Right renal cortex interstitium (tissue), 3 donors: ENCODE results near the gene FN3K. TPM values are rescaled to one million over a fixed set of nuclear protein-coding genes. Genes with fewer than 3 reads are reported as not detected.
"Not testable (repeated sequence)": the region's sequence is repeated elsewhere in the genome, so short reads cannot be mapped to it uniquely, and the experiment has no call there.

ENCODE experiments used
- DNase-seq, 3 donors: peaks; one replicate each; pipeline ENCODE4 v3.0.0-alpha.2; 2013; ENCODE audit warnings: low read depth in 3 of 3, low spot score in 2 of 3
- polyA plus RNA-seq, 3 donors: library from polyadenylated mRNA; unstranded; fragments of 120-200 nt; gene quantifications; one replicate each; pipeline ENCODE4 v1.2.1, GENCODE V29; 2013; ENCODE audit not compliant: insufficient read length in 3 of 3

The FN3K gene
- polyA plus RNA-seq, 3 donors: 18.1 to 24.8 (median 24.3) TPM

- DNase-seq: no peak
Observed at GRCh38 chr17:82736511-82737185, 1.2 kb downstream of the FN3K start.

GRCh38 chr17:82737967-82738877, 2.8 kb downstream of the FN3K start:
- DNase-seq: no peak

GRCh38 chr17:82740906-82741759, 5.7 kb downstream of the FN3K start:
- no peak for DNase-seq

DNA sequence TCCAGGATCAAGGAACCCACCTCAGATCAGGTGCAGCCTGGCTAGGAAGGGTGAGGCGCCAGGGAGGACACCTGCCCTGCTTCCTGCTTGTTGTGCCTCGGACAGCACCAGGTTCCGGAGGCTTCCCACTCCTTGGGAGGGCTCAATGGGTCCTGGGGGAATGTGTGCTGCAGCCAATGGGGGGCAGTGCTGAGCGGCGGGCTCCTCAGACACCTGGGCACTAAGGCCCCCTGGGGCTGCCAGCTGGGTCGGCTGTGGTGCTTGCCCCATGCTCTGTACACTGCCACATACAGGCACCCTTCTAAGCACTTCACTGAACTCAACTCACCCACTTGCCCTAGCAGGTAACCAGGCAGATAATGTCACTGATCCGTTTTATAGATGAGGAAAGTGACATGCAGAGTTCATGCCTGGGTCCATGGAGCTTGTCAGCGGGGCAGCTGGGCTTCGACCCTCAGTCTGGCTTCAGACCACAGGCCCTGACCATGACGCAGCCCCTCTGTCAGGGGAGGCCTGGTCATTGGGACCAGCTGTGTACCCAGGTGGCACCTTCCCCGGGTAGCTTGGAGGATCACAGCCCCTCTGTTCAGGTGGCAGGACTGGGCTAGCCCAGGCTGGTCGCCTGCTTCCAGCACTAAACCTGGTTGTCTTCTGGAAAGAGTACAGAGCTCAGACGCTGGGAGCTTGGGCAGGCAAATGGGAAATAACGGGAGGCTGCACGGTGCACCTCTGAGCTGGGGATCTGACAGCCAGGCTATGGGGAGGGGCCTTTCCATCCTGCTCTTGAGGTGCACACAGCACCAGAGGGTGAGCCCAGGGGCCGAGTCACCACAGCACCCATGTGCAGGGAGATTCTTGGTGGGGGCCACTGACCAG, 8.2 kb downstream of the FN3K start:
- DNase-seq: no peak

GRCh38 chr17:82744736-82745135, 9.3 kb downstream of the FN3K start:
- DNase-seq: not testable (repeated sequence)

- DNase-seq: no peak
Observed at GRCh38 chr17:82745524-82745923, 10.1 kb downstream of the FN3K start.

- no peak for DNase-seq
Observed at GRCh38 chr17:82748756-82749155, 13.3 kb downstream of the FN3K start.

DNA sequence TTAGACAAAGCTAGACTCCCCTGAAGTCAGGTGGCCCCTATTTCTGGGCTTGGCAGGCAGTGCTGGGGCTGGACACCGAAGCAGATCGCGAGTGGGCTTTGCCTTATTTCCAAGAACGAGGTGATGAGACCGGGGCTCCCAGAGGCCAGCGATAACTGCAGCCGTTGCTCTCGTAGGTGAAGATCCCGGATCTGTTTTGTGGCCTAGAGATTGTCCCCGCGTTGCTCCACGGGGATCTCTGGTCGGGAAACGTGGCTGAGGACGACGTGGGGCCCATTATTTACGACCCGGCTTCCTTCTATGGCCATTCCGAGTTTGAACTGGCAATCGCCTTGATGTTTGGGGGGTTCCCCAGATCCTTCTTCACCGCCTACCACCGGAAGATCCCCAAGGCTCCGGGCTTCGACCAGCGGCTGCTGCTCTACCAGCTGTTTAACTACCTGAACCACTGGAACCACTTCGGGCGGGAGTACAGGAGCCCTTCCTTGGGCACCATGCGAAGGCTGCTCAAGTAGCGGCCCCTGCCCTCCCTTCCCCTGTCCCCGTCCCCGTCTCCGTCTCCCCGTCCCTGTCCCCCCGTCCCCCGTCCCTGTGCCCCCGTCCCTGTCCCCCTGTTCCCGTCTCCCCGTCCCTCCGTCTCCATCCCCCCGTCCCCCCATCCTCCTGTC, 15.0 kb downstream of the FN3K start:
- DNase-seq: no peak

DNA sequence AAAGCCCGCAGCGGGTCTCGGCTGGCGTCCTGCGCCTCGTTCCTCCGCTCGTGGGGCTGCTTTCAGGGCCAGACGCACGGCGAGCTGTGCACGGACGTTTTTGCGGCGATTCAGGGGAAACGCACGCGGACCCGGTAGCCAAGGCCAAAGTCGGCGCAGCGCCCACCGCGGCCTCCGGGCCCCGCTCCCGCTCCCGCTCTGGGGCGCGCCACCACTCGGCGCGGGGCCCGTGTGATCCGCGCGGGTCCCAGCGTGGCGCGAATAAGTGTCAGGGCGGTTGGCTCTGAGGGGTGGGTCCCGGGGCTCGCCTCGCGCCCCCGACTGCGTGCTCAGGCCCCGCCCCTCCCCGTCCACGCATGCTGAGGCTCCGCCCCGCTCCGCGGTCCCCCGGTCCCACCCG, 15.8 kb downstream of the FN3K start:
- DNase-seq: no peak

- DNase-seq: peak in 2 of 3 donors; percentile 77 to 83
Observed at GRCh38 chr17:82751571-82752370, 16.4 kb downstream of the FN3K start, which contains the start of gene TBCD. Gene TBCD, plus strand, starts transcription at chr17:82752065. Its CDS starts 129 bp downstream, at chr17:82752194.

DNA sequence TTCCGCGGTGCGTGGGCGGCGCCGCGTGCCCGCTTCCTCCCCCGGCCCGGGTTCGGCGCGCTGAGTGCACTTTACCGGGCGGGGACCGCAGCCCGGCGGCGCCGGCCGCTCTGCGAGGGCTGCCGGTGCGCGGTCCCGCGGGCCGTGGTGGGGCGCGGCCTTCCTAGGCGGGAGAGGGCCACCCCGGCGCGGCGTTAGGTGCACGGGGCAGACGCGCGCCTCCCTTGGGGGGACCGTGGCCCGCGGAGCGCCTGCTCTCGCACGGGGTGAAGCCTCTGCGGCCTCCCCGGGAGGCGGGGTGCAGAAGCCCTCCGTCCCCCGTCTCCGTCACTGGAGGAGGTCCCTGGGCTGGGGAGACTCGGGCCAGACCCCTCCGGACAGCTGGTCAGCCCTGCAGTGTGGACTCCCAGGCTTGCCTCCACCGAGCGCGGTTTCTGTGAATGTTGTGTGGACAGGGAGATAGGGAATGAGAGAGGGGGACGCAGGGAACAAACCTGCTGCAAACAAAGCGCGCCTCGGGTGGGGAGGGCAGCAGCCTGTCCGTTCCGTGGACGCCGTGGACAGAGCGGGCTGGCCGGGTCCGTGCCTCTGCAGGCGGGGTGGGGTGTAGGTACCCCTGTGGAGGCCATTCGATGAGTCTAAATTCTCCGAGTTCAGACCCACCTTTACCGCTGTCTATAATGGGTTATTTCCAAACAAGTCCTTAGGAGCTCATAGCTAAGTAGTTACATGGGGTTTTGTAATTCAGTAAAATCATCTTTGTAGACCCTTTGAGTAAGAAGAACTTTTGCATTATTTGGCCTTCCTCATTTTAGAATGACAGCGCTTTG, 17.2 kb downstream of the FN3K start:
- DNase-seq: no peak

GRCh38 chr17:82753201-82753464, 17.7 kb downstream of the FN3K start:
- DNase-seq: no peak

- no peak for DNase-seq
Observed at GRCh38 chr17:82754297-82755208, 19.1 kb downstream of the FN3K start.

DNA sequence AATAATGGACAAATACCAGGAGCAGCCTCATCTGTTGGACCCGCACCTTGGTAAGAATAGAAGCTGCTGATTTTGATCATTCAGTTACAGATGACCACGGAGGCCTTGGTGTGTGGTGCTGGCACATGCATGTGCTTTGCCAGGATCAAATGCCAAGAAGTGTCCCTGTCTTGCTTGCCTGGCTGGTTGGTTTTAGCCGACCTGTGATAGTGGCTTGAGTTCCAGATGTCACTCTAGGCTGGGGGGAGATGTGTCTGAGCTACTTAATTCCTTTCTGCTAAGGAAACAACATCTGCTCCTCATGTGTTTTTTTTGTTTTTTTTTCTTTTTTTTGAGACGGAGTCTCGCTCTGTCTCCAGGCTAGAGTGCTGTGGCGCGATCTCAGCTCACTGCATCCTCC, 20.8 kb downstream of the FN3K start:
- DNase-seq: no peak

DNA sequence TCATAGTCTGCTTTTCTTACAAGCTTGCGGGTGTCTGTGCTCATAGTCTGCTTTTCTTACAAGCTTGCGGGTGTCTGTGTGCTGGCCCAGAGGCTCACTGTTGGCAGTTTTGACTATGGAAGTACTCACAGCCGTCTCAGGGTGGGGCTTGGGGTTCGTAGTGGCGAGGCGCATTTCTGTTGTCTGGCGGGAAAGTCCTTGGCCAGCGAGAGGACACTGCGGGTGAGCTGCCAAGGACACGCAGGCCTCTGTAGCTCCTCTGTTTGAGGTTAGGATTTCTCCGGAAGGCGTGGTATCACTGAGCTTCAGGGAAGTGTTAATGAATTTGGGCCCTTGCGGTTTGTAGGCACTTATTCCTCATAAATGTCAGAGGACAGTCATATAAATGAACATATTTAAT, 30.0 kb downstream of the FN3K start:
- no peak for DNase-seq

DNA sequence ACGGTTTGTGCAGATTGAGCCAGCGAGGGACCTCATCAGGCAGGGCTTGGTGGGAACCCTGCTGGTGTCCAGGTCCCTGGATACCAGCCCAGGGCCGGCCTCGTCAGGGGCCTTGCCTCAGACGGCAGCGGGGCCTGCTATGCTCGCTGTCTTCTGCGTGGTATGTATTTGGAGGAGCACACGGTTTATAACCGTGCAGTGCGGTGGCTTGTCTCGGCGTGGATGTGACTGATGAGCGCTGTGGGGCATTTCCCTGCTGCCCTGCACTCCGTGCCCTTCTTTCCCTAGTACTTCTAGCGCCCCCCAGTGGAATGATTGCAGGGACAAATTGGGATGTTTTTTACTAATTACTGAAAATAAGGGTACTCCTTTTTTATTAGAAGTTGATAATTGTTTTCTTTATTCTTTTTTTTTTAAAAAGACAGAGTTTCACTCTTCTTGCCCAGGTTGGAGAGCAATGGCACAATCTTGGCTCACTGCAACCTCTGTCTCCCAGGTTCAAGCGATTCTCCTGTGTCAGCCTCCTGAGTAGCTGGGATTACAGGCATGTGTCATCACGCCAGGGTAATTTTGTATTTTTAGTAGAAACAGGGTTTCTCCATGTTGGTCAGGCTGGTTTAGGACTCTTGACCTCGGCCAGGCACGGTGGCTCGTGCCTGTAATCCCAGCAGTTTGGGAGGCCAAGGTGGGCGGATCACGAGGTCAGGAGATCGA, 31.8 kb downstream of the FN3K start:
- no peak for DNase-seq
